SK-N-SH treated with all-trans-retinoic acid at 6 μM for 48 hours (cell line): ENCODE measurements around the gene OBP2B.
"Not testable (repeated sequence)": the region's sequence is repeated elsewhere in the genome, so short reads cannot be mapped to it uniquely, and the experiment has no call there.

Source experiments
- ATAC-seq: fragments of 200-7000 bp; cut with Tn5 transposase; 3 replicates; pipeline ENCODE4 v1.9.1; 2020; ENCODE audit warnings: mild to moderate bottlenecking, moderate library complexity
- ARNTL ChIP-seq: fragments of 450-650 bp; formaldehyde crosslinking; IDR thresholded peaks from 2 replicates; pipeline ENCODE4 v1.5.0; 2020; ENCODE audit warnings: low read depth, mild to moderate bottlenecking, moderate library complexity, borderline replicate concordance
- BACH2 ChIP-seq: fragments of 250-450 bp; sonication (Bioruptor Pico); IDR thresholded peaks from 2 replicates; pipeline ENCODE4 v1.9.0; 2021; ENCODE audit warnings: mild to moderate bottlenecking, borderline replicate concordance
- CREB5 ChIP-seq: fragments of 250-450 bp; sonication (Bioruptor Pico); IDR thresholded peaks from 2 replicates; pipeline ENCODE4 v1.5.1; 2020; ENCODE audit warnings: low read depth, mild to moderate bottlenecking, moderate library complexity
- CSDC2 ChIP-seq: fragments of 250-450 bp; sonication (Bioruptor Pico); IDR thresholded peaks from 2 replicates; pipeline ENCODE4 v1.5.0; 2020; ENCODE audit warnings: mild to moderate bottlenecking, moderate library complexity
- CSRNP3 ChIP-seq: fragments of 250-450 bp; sonication (Bioruptor Pico); IDR thresholded peaks from 2 replicates; pipeline ENCODE4 v1.5.1; 2021; ENCODE audit warnings: mild to moderate bottlenecking, moderate library complexity
- ESRRG ChIP-seq: fragments of 250-450 bp; sonication (Bioruptor Pico); IDR thresholded peaks from 2 replicates; pipeline ENCODE4 v1.6.1; 2021; ENCODE audit warnings: mild to moderate bottlenecking
- GLIS3 ChIP-seq: fragments of 250-450 bp; sonication (Bioruptor Pico); IDR thresholded peaks from 2 replicates; pipeline ENCODE4 v1.5.0; 2020; ENCODE audit warnings: mild to moderate bottlenecking, moderate library complexity
- ISL1 ChIP-seq: fragments of 250-450 bp; sonication (Bioruptor Pico); IDR thresholded peaks from 2 replicates; pipeline ENCODE4 v2.1.2; 2022; ENCODE audit warnings: mild to moderate bottlenecking, moderate library complexity
- OSR1 ChIP-seq: fragments of 250-450 bp; sonication (Bioruptor Pico); IDR thresholded peaks from 2 replicates; pipeline ENCODE4 v1.8.0; 2022; ENCODE audit warnings: moderate library complexity, mild to moderate bottlenecking, inconsistent platforms
- PATZ1 ChIP-seq: fragments of 250-450 bp; sonication (Bioruptor Pico); IDR thresholded peaks from 2 replicates; pipeline ENCODE4 v1.8.0; 2020; ENCODE audit warnings: mild to moderate bottlenecking, moderate library complexity, borderline replicate concordance
- POU6F1 ChIP-seq: fragments of 250-450 bp; sonication (Bioruptor Pico); IDR thresholded peaks from 2 replicates; pipeline ENCODE4 v1.8.0; 2021; ENCODE audit warnings: low read depth, mild to moderate bottlenecking, moderate library complexity, borderline replicate concordance
- PPARA ChIP-seq: fragments of 250-450 bp; sonication (Bioruptor Pico); IDR thresholded peaks from 2 replicates; pipeline ENCODE4 v1.5.0; 2020; ENCODE audit warnings: mild to moderate bottlenecking, borderline replicate concordance
- RARB ChIP-seq: fragments of 250-450 bp; sonication (Bioruptor Pico); IDR thresholded peaks from 2 replicates; pipeline ENCODE4 v1.8.0; 2021; ENCODE audit warnings: mild to moderate bottlenecking, moderate library complexity
- TCF4 ChIP-seq: fragments of 250-450 bp; sonication (Bioruptor Pico); IDR thresholded peaks from 2 replicates; pipeline ENCODE4 v1.8.0; 2021; ENCODE audit warnings: mild to moderate bottlenecking, moderate library complexity, borderline replicate concordance
- TOX ChIP-seq: fragments of 250-450 bp; sonication (Bioruptor Pico); IDR thresholded peaks from 2 replicates; pipeline ENCODE4 v1.8.0; 2021; ENCODE audit warnings: mild to moderate bottlenecking, moderate library complexity, borderline replicate concordance
- ZC3H10 ChIP-seq: fragments of 250-450 bp; sonication (Bioruptor Pico); IDR thresholded peaks from 2 replicates; pipeline ENCODE4 v1.5.1; 2021; ENCODE audit warnings: mild to moderate bottlenecking, moderate library complexity
- ZFP3 ChIP-seq: fragments of 250-450 bp; sonication (Bioruptor Pico); IDR thresholded peaks from 2 replicates; pipeline ENCODE4 v1.5.0; 2020; ENCODE audit warnings: mild to moderate bottlenecking, moderate library complexity
- ZNF565 ChIP-seq: fragments of 450-650 bp; formaldehyde crosslinking; conservative IDR thresholded peaks from 2 replicates; pipeline ENCODE4 v1.5.0; 2020; ENCODE audit warnings: low read depth, mild to moderate bottlenecking, moderate library complexity
- ZNF70 ChIP-seq: fragments of 450-650 bp; formaldehyde crosslinking; IDR thresholded peaks from 2 replicates; pipeline ENCODE4 v1.5.0; 2020; ENCODE audit warnings: mild to moderate bottlenecking, moderate library complexity
- ZNF8 ChIP-seq: fragments of 450-650 bp; formaldehyde crosslinking; IDR thresholded peaks from 2 replicates; pipeline ENCODE4 v1.5.0; 2020; ENCODE audit warnings: mild to moderate bottlenecking, moderate library complexity
- TF ChIP-seq, protein P1 (sequence below): fragments of 250-450 bp; sonication (Bioruptor Pico); IDR thresholded peaks from 2 replicates; pipeline ENCODE4 v1.5.0; 2020; ENCODE audit warnings: mild to moderate bottlenecking, moderate library complexity

Gene OBP2B

GRCh38 chr9:133237035-133237731 is 28.1 kb upstream of the OBP2B start:
- ATAC-seq: no peak
- TF ChIP-seq, protein P1, sequence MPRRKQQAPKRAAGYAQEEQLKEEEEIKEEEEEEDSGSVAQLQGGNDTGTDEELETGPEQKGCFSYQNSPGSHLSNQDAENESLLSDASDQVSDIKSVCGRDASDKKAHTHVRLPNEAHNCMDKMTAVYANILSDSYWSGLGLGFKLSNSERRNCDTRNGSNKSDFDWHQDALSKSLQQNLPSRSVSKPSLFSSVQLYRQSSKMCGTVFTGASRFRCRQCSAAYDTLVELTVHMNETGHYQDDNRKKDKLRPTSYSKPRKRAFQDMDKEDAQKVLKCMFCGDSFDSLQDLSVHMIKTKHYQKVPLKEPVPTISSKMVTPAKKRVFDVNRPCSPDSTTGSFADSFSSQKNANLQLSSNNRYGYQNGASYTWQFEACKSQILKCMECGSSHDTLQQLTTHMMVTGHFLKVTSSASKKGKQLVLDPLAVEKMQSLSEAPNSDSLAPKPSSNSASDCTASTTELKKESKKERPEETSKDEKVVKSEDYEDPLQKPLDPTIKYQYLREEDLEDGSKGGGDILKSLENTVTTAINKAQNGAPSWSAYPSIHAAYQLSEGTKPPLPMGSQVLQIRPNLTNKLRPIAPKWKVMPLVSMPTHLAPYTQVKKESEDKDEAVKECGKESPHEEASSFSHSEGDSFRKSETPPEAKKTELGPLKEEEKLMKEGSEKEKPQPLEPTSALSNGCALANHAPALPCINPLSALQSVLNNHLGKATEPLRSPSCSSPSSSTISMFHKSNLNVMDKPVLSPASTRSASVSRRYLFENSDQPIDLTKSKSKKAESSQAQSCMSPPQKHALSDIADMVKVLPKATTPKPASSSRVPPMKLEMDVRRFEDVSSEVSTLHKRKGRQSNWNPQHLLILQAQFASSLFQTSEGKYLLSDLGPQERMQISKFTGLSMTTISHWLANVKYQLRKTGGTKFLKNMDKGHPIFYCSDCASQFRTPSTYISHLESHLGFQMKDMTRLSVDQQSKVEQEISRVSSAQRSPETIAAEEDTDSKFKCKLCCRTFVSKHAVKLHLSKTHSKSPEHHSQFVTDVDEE (CRISPR knock-in tag): no peak
- TF ChIP-seq ESRRG (CRISPR knock-in tag) (no peak), GLIS3 (CRISPR knock-in tag) (no peak), ISL1 (CRISPR knock-in tag) (no peak), BACH2 (CRISPR knock-in tag) (no peak), ARNTL (no peak), RARB (CRISPR knock-in tag) (no peak), ZFP3 (CRISPR knock-in tag) (no peak), CSDC2 (CRISPR knock-in tag) (no peak), OSR1 (CRISPR knock-in tag) (no peak), ZNF70 (CRISPR knock-in tag) (no peak), CREB5 (CRISPR knock-in tag) (no peak), PPARA (CRISPR knock-in tag) (no peak), TCF4 (CRISPR knock-in tag) (no peak), POU6F1 (no peak)

- not testable (repeated sequence) for ATAC-seq
These were observed 27.4 kb upstream of the OBP2B start for GRCh38 chr9:133236291-133237034.

DNA sequence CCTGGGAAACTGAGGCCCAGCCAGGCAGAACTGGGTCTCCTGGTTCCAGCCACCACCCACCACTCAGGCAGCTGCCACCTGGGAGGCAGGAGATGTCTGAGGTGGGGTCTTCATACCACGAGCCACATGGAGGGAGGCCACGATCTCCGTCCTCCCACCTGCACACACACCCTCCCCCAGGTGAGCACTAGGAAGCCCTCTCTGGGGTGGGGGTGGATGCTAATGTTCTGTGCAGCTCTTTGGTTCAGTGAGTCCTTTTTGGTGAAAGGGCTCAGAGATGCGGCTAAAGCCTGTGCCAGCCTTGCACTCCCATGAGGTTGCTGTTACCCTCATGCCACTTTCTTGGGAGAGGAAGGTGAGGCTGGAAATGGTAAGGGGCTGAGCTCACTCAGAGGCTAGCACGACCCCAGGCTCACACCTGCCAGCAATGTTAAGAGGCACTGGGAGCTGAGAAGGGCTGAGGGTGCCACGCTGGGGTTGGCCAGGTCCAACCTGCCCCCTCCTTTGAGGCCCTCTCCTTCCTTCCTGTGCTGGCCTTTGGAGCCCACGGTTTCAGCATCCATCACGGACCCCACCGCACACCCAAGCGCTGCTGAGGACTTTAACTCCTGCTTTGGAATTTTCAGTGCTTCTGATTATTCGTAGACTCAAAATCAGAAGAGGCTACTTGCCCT is 26.6 kb upstream of the OBP2B start:
- no peak for TF ChIP-seq PATZ1 (CRISPR knock-in tag)
- no peak for TF ChIP-seq ZC3H10 (CRISPR knock-in tag)
- no peak for TF ChIP-seq GLIS3 (CRISPR knock-in tag)
- no peak for TF ChIP-seq TOX (CRISPR knock-in tag)
- TF ChIP-seq OSR1 (CRISPR knock-in tag): no peak
- TF ChIP-seq POU6F1: no peak
- no peak for TF ChIP-seq ZNF8 (CRISPR knock-in tag)
- TF ChIP-seq ZNF565: no peak
- TF ChIP-seq TCF4 (CRISPR knock-in tag): no peak
- no peak for TF ChIP-seq ZFP3 (CRISPR knock-in tag)
- TF ChIP-seq CSRNP3 (CRISPR knock-in tag): no peak
- no peak for TF ChIP-seq ESRRG (CRISPR knock-in tag)
- TF ChIP-seq PPARA (CRISPR knock-in tag): no peak
- no peak for ATAC-seq
